SK-N-SH (cell line): ENCODE data around the gene RHBDL1. TPM values are rescaled to one million over a fixed set of nuclear protein-coding genes. Genes with fewer than 3 reads are reported as not detected.
A peak's percentile ranks its signal among the peaks of the same experiment; 100 is the strongest.

Source experiments
- CTCF ChIA-PET: fragments of 300-600, 350-600 bp; formaldehyde crosslinking; extraction: SDS; loops from one replicate; lab custom pipeline; 2021; lab: Yijun Ruan, JAX
- POLR2A ChIA-PET: fragments of 350-600 bp; sonication (Branson Sonifier 250); formaldehyde crosslinking; extraction: SDS; loops from one replicate; lab custom pipeline; 2020; ENCODE audit warnings: antibody characterized with exemption, inconsistent platforms; lab: Yijun Ruan, JAX
- DNase-seq: peaks from one replicate; pipeline ENCODE4 v3.0.0; 2012
- H2AFZ ChIP-seq: fragments of 200-600 bp; sonication (generic); 2 replicates; pipeline ENCODE4 v1.8.1; 2016; ENCODE audit warnings: antibody characterized with exemption, mild to moderate bottlenecking, low read depth
- H3F3A ChIP-seq: fragments of 200-600 bp; sonication (generic); replicated peaks from 2 replicates; pipeline ENCODE3; 2016; ENCODE audit warnings: antibody characterized with exemption, mild to moderate bottlenecking; ENCODE audit not compliant: insufficient read depth
- H3K27ac ChIP-seq, 2 experiments: fragments of 200-500 bp in 1 of 2; fragments of 200-600 bp in 1 of 2; sonication (Bioruptor generic) in 1 of 2; sonication (generic), shearing (Covaris generic) in 1 of 2; 2 replicates each; pipeline versions ENCODE4 v1.5.1 to v1.6.1; 2014 to 2016; ENCODE audit warnings: low read depth in 2 of 2, inconsistent platforms in 1 of 2, low read length in 1 of 2, mild to moderate bottlenecking in 1 of 2, mixed read lengths in 1 of 2
- H3K27me3 ChIP-seq: fragments of 200-600 bp; sonication (generic), shearing (Covaris generic); 2 replicates; pipeline ENCODE4 v1.6.1; 2016; ENCODE audit warnings: mixed run types; ENCODE audit not compliant: insufficient read depth
- H3K36me3 ChIP-seq, 2 experiments: fragments of 200-500 bp in 1 of 2; fragments of 200-600 bp in 1 of 2; sonication (Bioruptor generic) in 1 of 2; sonication (generic) in 1 of 2; replicated peaks in 1 of 2; 2 replicates each; pipeline versions ENCODE3 to v1.5.1; 2014 to 2016; ENCODE audit warnings: low read length in 1 of 2, mild to moderate bottlenecking in 1 of 2; ENCODE audit not compliant: insufficient read depth in 2 of 2, control insufficient read depth in 1 of 2
- H3K4me1 ChIP-seq, 2 experiments: fragments of 200-500 bp in 1 of 2; fragments of 200-600 bp in 1 of 2; sonication (Bioruptor generic) in 1 of 2; sonication (generic), shearing (Covaris generic) in 1 of 2; 2 replicates each; pipeline versions ENCODE4 v1.5.1 to v1.6.1; 2014 to 2016; ENCODE audit warnings: low read depth in 1 of 2, low read length in 1 of 2, mixed run types in 1 of 2; ENCODE audit not compliant: insufficient read depth in 2 of 2, control insufficient read depth in 1 of 2
- H3K4me2 ChIP-seq: fragments of 200-600 bp; sonication (generic), shearing (Covaris generic); 2 replicates; pipeline ENCODE4 v1.6.1; 2017; ENCODE audit warnings: mixed run types
- H3K4me3 ChIP-seq, 2 experiments: fragments of 200-500 bp in 1 of 2; fragments of 200-600 bp in 1 of 2; sonication (Bioruptor generic) in 1 of 2; sonication (generic), shearing (Covaris generic) in 1 of 2; 2 replicates each; pipeline versions ENCODE4 v1.5.1 to v1.8.1; 2014 to 2016; ENCODE audit warnings: low read depth in 2 of 2, inconsistent platforms in 1 of 2, low read length in 1 of 2, mild to moderate bottlenecking in 1 of 2, mixed read lengths in 1 of 2, moderate library complexity in 1 of 2
- H3K79me2 ChIP-seq: fragments of 200-600 bp; sonication (generic); 2 replicates; pipeline ENCODE4 v1.8.1; 2017; ENCODE audit warnings: mild to moderate bottlenecking; ENCODE audit not compliant: insufficient read depth
- H3K9ac ChIP-seq: fragments of 200-600 bp; sonication (generic); 2 replicates; pipeline ENCODE4 v1.6.1; 2017; ENCODE audit warnings: mixed run types
- H3K9me2 ChIP-seq: fragments of 200-600 bp; sonication (generic); 2 replicates; pipeline ENCODE4 v1.6.1; 2017; ENCODE audit warnings: mixed run types
- H3K9me3 ChIP-seq: fragments of 200-600 bp; sonication (generic); 2 replicates; pipeline ENCODE4 v1.6.1; 2017; ENCODE audit warnings: mixed run types, mild to moderate bottlenecking, moderate library complexity
- H4K20me1 ChIP-seq: fragments of 200-600 bp; sonication (generic); 2 replicates; pipeline ENCODE4 v1.6.1; 2017; ENCODE audit warnings: mild to moderate bottlenecking, mixed run types; ENCODE audit not compliant: insufficient read depth
- CHD2 ChIP-seq: fragments of 150-350 bp; IDR thresholded peaks from 2 replicates; pipeline ENCODE4 v1.6.1; 2018; ENCODE audit warnings: low read length; ENCODE audit not compliant: partially characterized antibody
- ELF1 ChIP-seq: IDR thresholded peaks from 2 replicates; pipeline ENCODE4 v1.4.0; 2012
- EP300 ChIP-seq, 2 experiments: IDR thresholded peaks; 2 replicates each; pipeline versions ENCODE4 v1.4.0 to v1.6.1; 2012; ENCODE audit warnings: borderline replicate concordance in 1 of 2, low read depth in 1 of 2, low read length in 1 of 2
- FOXJ3 ChIP-seq: sonication (generic); formaldehyde crosslinking; IDR thresholded peaks from 2 replicates; pipeline ENCODE4 v1.5.1; 2020; ENCODE audit warnings: mild to moderate bottlenecking, missing genetic modification reagents
- FOXM1 ChIP-seq: IDR thresholded peaks from 2 replicates; pipeline ENCODE4 v1.4.0; 2012; ENCODE audit warnings: low read depth, mild to moderate bottlenecking
- GABPA ChIP-seq: IDR thresholded peaks from 2 replicates; pipeline ENCODE4 v1.4.0; 2012; ENCODE audit warnings: low read depth, mild to moderate bottlenecking
- GATA2 ChIP-seq: sonication (generic); formaldehyde crosslinking; IDR thresholded peaks from 2 replicates; pipeline ENCODE4 v1.5.0; 2020; ENCODE audit warnings: mild to moderate bottlenecking, missing genetic modification reagents
- IRF3 ChIP-seq: fragments of 150-350 bp; IDR thresholded peaks from 2 replicates; pipeline ENCODE4 v1.6.1; 2016; ENCODE audit warnings: mild to moderate bottlenecking, low read depth, low read length
- JUND ChIP-seq: IDR thresholded peaks from 2 replicates; pipeline ENCODE4 v1.4.0; 2012
- MAX ChIP-seq: IDR thresholded peaks from 2 replicates; pipeline ENCODE4 v1.4.0; 2012; ENCODE audit warnings: low read depth
- MXI1 ChIP-seq: IDR thresholded peaks from 2 replicates; pipeline ENCODE4 v1.6.1; 2012; ENCODE audit warnings: mild to moderate bottlenecking, low read depth, low read length, improper control_type of control experiment
- PBX3 ChIP-seq: IDR thresholded peaks from 2 replicates; pipeline ENCODE4; 2012
- POLR2AphosphoS5 ChIP-seq: IDR thresholded peaks from 2 replicates; pipeline ENCODE4 v1.6.1; 2012; ENCODE audit warnings: low read depth, low read length
- RXRA ChIP-seq: IDR thresholded peaks from 2 replicates; pipeline ENCODE4 v1.4.0; 2012; ENCODE audit warnings: low read depth, mild to moderate bottlenecking, borderline replicate concordance
- TAF1 ChIP-seq: IDR thresholded peaks from 2 replicates; pipeline ENCODE4 v1.6.1; 2012; ENCODE audit warnings: low read depth, mild to moderate bottlenecking, low read length, moderate library complexity, borderline replicate concordance
- TCF12 ChIP-seq: IDR thresholded peaks from 2 replicates; pipeline ENCODE4 v1.4.0; 2012
- USF2 ChIP-seq: fragments of 150-350 bp; IDR thresholded peaks from 2 replicates; pipeline ENCODE4 v1.6.1; 2017; ENCODE audit warnings: antibody characterized with exemption, low read length, low read depth, borderline replicate concordance
- YY1 ChIP-seq: IDR thresholded peaks from 2 replicates; pipeline ENCODE4 v1.4.0; 2012; ENCODE audit warnings: low read depth, mild to moderate bottlenecking
- ZBTB33 ChIP-seq: IDR thresholded peaks from 2 replicates; pipeline ENCODE4 v1.4.0; 2012; ENCODE audit warnings: low read depth, borderline replicate concordance
- WGBS: methylation state at CpG from one replicate; pipeline ENCODE4 v1.1.6; 2017; ENCODE audit warnings: low lambda C conversion rate; 5-methylcytosine and 5-hydroxymethylcytosine counted together
- polyA plus RNA-seq, 3 experiments: library from polyadenylated mRNA; depleted of rRNA; stranded (reverse); fragments of >200 nt; gene quantifications; 2 replicates each; pipeline ENCODE4 v1.2.3, GENCODE V29; 2012

Gene RHBDL1
- polyA plus RNA-seq, 1 of the 3 experiments (the other 2 are of a cell fraction) = 4.1 TPM

- TF ChIP-seq PBX3 (peak; percentile 66), GATA2 (CRISPR knock-in tag) (no peak), FOXJ3 (CRISPR knock-in tag) (no peak), ELF1 (no peak; the same call in 1 of the 2 replicates)
Measured at GRCh38 chr16:683396-684070, 8.1 kb downstream of the RHBDL1 start (continued).

- peaks cover 39% of the 10 kb centered on the region for H3K79me2 ChIP-seq
- no peak within 1 kb of the TSS for H2AFZ ChIP-seq
- H3K27ac ChIP-seq = peak within 1 kb of the TSS; percentile 54 to 82
- no CpG with 5 or more reads among the region's 91 CpGs for WGBS
- H3K27me3 ChIP-seq = no peaks in the 10 kb centered on the region
- H3F3A ChIP-seq = peaks cover 10% of the 10 kb centered on the region
- H3K4me2 ChIP-seq = peak within 1 kb of the TSS; percentile 90
- ChIA-PET CTCF (interaction anchor here (0.6 to 5.9 kb wide), 8 partner anchors 15 to 322 kb away, joined by 3 to 38 read pairs (median 3); partner anchors contain the start of genes METTL26 and RHOT2), POLR2A (interaction anchor here (0.7 to 1.2 kb wide), 6 partner anchors 8 to 38 kb away, joined by 3 to 5 read pairs (median 4); partner anchors contain the start of genes ANTKMT and RHOT2)
- H3K9me2 ChIP-seq = no peaks in the 10 kb centered on the region
- H3K4me1 ChIP-seq = peaks cover 8 to 53% of the 10 kb centered on the region in 2 experiments; a peak in 3 of 4 replicates
- H3K9me3 ChIP-seq = no peaks in the 10 kb centered on the region
- peak within 1 kb of the TSS; percentile 49 for H3K9ac ChIP-seq
- peaks cover 23% of the 10 kb centered on the region for H4K20me1 ChIP-seq
- peak within 1 kb of the TSS; percentile 60 to 68 for H3K4me3 ChIP-seq
- DNase-seq = peak; percentile 97
- H3K36me3 ChIP-seq = peaks cover 13 to 39% of the 10 kb centered on the region in 2 experiments
- TF ChIP-seq TAF1 = peak; percentile 74
- peak; percentile 88 for TF ChIP-seq ELF1
- no peak for TF ChIP-seq USF2
- TF ChIP-seq FOXM1 = no peak; the same call in 1 of the 2 replicates
- TF ChIP-seq MAX = peak; percentile 91
- peak; percentile 84; the same call in 1 of the 2 replicates for TF ChIP-seq MXI1
- peak; percentile 6; the same call in 1 of the 2 replicates for TF ChIP-seq JUND
- no peak; the same call in 1 of the 2 replicates for TF ChIP-seq RXRA
- peak; percentile 94 for TF ChIP-seq GABPA
- peak; percentile 1 for TF ChIP-seq PBX3
- TF ChIP-seq POLR2AphosphoS5 = peak; percentile 81
- 0 out of 2 replicates have a peak, but pooled peaks have one; percentile 41 for TF ChIP-seq ZBTB33
- no peak for TF ChIP-seq EP300 (IDR thresholded peaks at IDR 0.05; ENCODE audit: borderline replicate concordance in 1 of 2, low read depth in 1 of 2, low read length in 1 of 2)
- TF ChIP-seq IRF3 = no peak
- peak; percentile 16; the same call in 1 of the 2 replicates for TF ChIP-seq TCF12
- peak; percentile 84; the same call in 1 of the 2 replicates for TF ChIP-seq YY1
- peak; percentile 64 for TF ChIP-seq CHD2
Measured at GRCh38 chr16:684071-684794, 8.8 kb downstream of the RHBDL1 start, which contains the start of gene JMJD8. TSS of gene JMJD8 (minus strand) at chr16:684334. CDS start at chr16:684319, 15 bp downstream.
